CD4-positive, alpha-beta T cell treated with Interleukin-12 subunit alpha and Interleukin-12 subunit beta, for 1 hour (primary cell): Measurements from ENCODE around the gene AKR1A1.
"Not testable (repeated sequence)": the region's sequence is repeated elsewhere in the genome, so short reads cannot be mapped to it uniquely, and the experiment has no call there.

Experiments used
- DNase-seq: peaks from one replicate; pipeline ENCODE4 v3.0.0-alpha.2; 2020

The AKR1A1 gene

GRCh38 chr1:45523975-45524374 lies 26.7 kb upstream of the AKR1A1 start:
- not testable (repeated sequence) for DNase-seq

- DNase-seq: no peak
Observed at GRCh38 chr1:45526135-45526644, 24.4 kb upstream of the AKR1A1 start.

- DNase-seq: no peak
Observed at GRCh38 chr1:45530632-45531135, 19.9 kb upstream of the AKR1A1 start.

- no peak for DNase-seq
Observed at GRCh38 chr1:45531873-45532272, 18.8 kb upstream of the AKR1A1 start.

- no peak for DNase-seq
Observed at GRCh38 chr1:45535988-45536766, 14.4 kb upstream of the AKR1A1 start.

- no peak for DNase-seq
Observed at GRCh38 chr1:45536886-45537285, 13.7 kb upstream of the AKR1A1 start.

- DNase-seq: no peak
Observed at GRCh38 chr1:45541193-45541592, 9.4 kb upstream of the AKR1A1 start.

GRCh38 chr1:45542591-45542990 lies 8.0 kb upstream of the AKR1A1 start:
- DNase-seq: no peak

GRCh38 chr1:45543581-45544417 lies 6.8 kb upstream of the AKR1A1 start:
- peak; percentile 81 for DNase-seq

- no peak for DNase-seq
Observed at GRCh38 chr1:45544530-45544929, 6.1 kb upstream of the AKR1A1 start.

GRCh38 chr1:45545019-45545493 lies 5.6 kb upstream of the AKR1A1 start:
- DNase-seq: no peak

- DNase-seq: no peak
Observed at GRCh38 chr1:45545553-45546310, 4.9 kb upstream of the AKR1A1 start.

- no peak for DNase-seq
Observed at GRCh38 chr1:45551684-45552083, 1.1 kb downstream of the AKR1A1 start.

GRCh38 chr1:45552331-45552730 lies 1.7 kb downstream of the AKR1A1 start:
- no peak for DNase-seq

GRCh38 chr1:45554198-45554597 lies 3.6 kb downstream of the AKR1A1 start:
- DNase-seq: no peak

- DNase-seq: no peak
Observed at GRCh38 chr1:45557422-45557944, 6.9 kb downstream of the AKR1A1 start.

GRCh38 chr1:45563843-45564242 lies 13.2 kb downstream of the AKR1A1 start:
- DNase-seq: no peak

GRCh38 chr1:45566722-45567121 lies 16.1 kb downstream of the AKR1A1 start:
- DNase-seq: no peak

- DNase-seq: no peak
Observed at GRCh38 chr1:45567911-45568310, 17.3 kb downstream of the AKR1A1 start.

GRCh38 chr1:45568421-45568820 lies 17.8 kb downstream of the AKR1A1 start:
- no peak for DNase-seq

GRCh38 chr1:45569571-45569961 lies 18.9 kb downstream of the AKR1A1 start:
- no peak for DNase-seq

GRCh38 chr1:45569962-45570581 lies 19.4 kb downstream of the AKR1A1 start:
- peak; percentile 79 for DNase-seq
